ENCODE measurements around the gene MYO5A. TPM values are rescaled to one million over a fixed set of nuclear protein-coding genes. Genes with fewer than 3 reads are reported as not detected.
"Not testable (repeated sequence)": the region's sequence is repeated elsewhere in the genome, so short reads cannot be mapped to it uniquely, and the experiment has no call there.

Gene MYO5A
- total RNA-seq, 2 experiments from 2014 or later: 19.2 to 22.6 TPM

DNA sequence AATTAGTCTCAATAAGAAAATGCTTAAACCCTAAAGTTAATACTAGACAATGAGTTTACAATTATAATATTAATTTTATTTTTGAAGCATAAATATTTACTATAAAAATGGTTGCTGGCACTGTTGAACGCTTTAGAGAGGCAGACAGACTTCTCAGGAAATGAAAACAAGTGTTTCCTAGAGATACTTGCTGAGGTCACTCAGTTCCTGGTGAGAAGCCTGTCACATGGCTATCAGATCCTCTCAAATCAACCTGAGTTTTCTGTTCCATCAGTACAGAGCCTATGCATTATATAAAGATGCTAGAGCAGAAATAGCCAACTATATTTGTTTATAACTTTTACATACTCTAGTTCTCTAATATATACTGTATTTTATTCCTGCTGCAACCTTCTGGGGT lies 109.2 kb downstream of the MYO5A start:
- TF ChIP-seq, protein P1, sequence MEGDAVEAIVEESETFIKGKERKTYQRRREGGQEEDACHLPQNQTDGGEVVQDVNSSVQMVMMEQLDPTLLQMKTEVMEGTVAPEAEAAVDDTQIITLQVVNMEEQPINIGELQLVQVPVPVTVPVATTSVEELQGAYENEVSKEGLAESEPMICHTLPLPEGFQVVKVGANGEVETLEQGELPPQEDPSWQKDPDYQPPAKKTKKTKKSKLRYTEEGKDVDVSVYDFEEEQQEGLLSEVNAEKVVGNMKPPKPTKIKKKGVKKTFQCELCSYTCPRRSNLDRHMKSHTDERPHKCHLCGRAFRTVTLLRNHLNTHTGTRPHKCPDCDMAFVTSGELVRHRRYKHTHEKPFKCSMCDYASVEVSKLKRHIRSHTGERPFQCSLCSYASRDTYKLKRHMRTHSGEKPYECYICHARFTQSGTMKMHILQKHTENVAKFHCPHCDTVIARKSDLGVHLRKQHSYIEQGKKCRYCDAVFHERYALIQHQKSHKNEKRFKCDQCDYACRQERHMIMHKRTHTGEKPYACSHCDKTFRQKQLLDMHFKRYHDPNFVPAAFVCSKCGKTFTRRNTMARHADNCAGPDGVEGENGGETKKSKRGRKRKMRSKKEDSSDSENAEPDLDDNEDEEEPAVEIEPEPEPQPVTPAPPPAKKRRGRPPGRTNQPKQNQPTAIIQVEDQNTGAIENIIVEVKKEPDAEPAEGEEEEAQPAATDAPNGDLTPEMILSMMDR (IDR thresholded peaks at IDR 0.05): no peak
- Mint-ChIP-seq H3K4me1 (ENCODE audit: low read depth) (no peaks in the 10 kb centered on the region), H3K36me3 (ENCODE audit: low read depth) (peaks cover 7% of the 10 kb centered on the region), H3K27me3 (no peaks in the 10 kb centered on the region), H3K4me3 (no peak overlapping the region), H3K9me3 (no peaks in the 10 kb centered on the region), H3K27ac (no peak overlapping the region)
- no peak for ATAC-seq
- intact Hi-C loops (cut with micrococcal nuclease): no loop called here
- POLR2A ChIA-PET: no interaction called here
- CTCF ChIA-PET: interaction anchor here (0.7 kb wide), 1 partner anchor 90 kb away, joined by 3 read pairs; no protein-coding TSS in a partner anchor
- DNase-seq: no peak

GRCh38 chr15:52417957-52418356 lies 110.7 kb downstream of the MYO5A start:
- no peak overlapping the region for H3K27ac Mint-ChIP-seq
- no peaks in the 10 kb centered on the region for H3K4me1 Mint-ChIP-seq (ENCODE audit: low read depth)
- no peaks in the 10 kb centered on the region for H3K27me3 Mint-ChIP-seq

DNA sequence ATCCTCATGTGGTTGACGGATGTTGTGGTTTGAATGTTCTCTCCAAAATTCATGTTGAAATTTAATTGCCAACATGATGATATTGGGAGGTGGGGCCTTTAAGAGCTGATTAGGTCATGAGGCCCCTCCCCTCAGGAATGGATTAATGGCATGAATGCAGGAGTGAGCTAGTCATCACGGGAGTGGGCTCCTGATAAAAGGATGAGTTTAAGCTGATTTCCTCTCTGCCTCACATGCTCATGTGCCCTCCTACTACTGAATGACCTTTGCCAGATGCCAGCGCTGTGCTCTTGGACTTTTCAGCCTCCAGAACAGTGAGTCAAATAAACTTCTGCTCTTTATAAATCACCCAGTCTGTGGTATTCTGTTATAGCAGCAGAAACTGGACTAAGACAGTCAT lies 111.2 kb downstream of the MYO5A start:
- CTCF ChIA-PET: no interaction called here
- TF ChIP-seq, protein P1 (IDR thresholded peaks at IDR 0.05): no peak
- no peaks in the 10 kb centered on the region for H3K4me1 Mint-ChIP-seq (ENCODE audit: low read depth)

More at GRCh38 chr15:52417957-52418356, 110.7 kb downstream of the MYO5A start:
- POLR2A ChIA-PET: no interaction called here
- ATAC-seq: no peak
- TF ChIP-seq, protein P1 (IDR thresholded peaks at IDR 0.05): no peak
- intact Hi-C loops (cut with micrococcal nuclease): no loop called here
- Mint-ChIP-seq H3K36me3 (ENCODE audit: low read depth) (peaks cover 7% of the 10 kb centered on the region), H3K4me3 (no peak overlapping the region), H3K9me3 (no peaks in the 10 kb centered on the region)
- CTCF ChIA-PET: no interaction called here
- no peak for DNase-seq

GRCh38 chr15:52416566-52416965 lies 112.1 kb downstream of the MYO5A start:
- ATAC-seq; H3K27me3 Mint-ChIP-seq; CTCF ChIA-PET; H3K36me3 Mint-ChIP-seq (ENCODE audit: low read depth); H3K27ac Mint-ChIP-seq; DNase-seq; intact Hi-C loops (cut with micrococcal nuclease); H3K4me1 Mint-ChIP-seq (ENCODE audit: low read depth); H3K4me3 Mint-ChIP-seq; H3K9me3 Mint-ChIP-seq: not testable (repeated sequence)
- POLR2A ChIA-PET: interaction anchor here (0.5 kb wide), 1 partner anchor 80 kb away, joined by 3 read pairs; no protein-coding TSS in a partner anchor

More for the DNA sequence above, 111.2 kb downstream of the MYO5A start:
- no peak for DNase-seq
- POLR2A ChIA-PET: no interaction called here
- no peaks in the 10 kb centered on the region for H3K27me3 Mint-ChIP-seq
- no peak overlapping the region for H3K4me3 Mint-ChIP-seq
- no peaks in the 10 kb centered on the region for H3K9me3 Mint-ChIP-seq
- H3K36me3 Mint-ChIP-seq (ENCODE audit: low read depth): peaks cover 7% of the 10 kb centered on the region
- H3K27ac Mint-ChIP-seq: no peak overlapping the region
- ATAC-seq: no peak
- intact Hi-C loops (cut with micrococcal nuclease): no loop called here

- no peaks in the 10 kb centered on the region for H3K9me3 Mint-ChIP-seq
- H3K4me1 Mint-ChIP-seq (ENCODE audit: low read depth): no peaks in the 10 kb centered on the region
- TF ChIP-seq, protein P1 (IDR thresholded peaks at IDR 0.05): no peak
- DNase-seq (no peak), ATAC-seq (no peak)
- ChIA-PET POLR2A (interaction anchor here (0.6 kb wide), 1 partner anchor 139 kb away, joined by 3 read pairs; no protein-coding TSS in a partner anchor), CTCF (interaction anchor here (1.0 kb wide), 1 partner anchor 9 kb away, joined by 4 read pairs; no protein-coding TSS in a partner anchor)
- intact Hi-C loops (cut with micrococcal nuclease): no loop called here
- no peaks in the 10 kb centered on the region for H3K27me3 Mint-ChIP-seq
- H3K27ac Mint-ChIP-seq: no peak overlapping the region
- H3K4me3 Mint-ChIP-seq: no peak overlapping the region
- H3K36me3 Mint-ChIP-seq (ENCODE audit: low read depth): peaks cover 7% of the 10 kb centered on the region
These were observed 113.1 kb downstream of the MYO5A start for GRCh38 chr15:52415628-52416027.

Data from activated CD8-positive, alpha-beta T cell treated with anti-CD3 and anti-CD28 coated beads for 36 hours (primary cell).